ENCODE measurements around the gene ECM2.

- no peak for TF ChIP-seq CTCF (IDR thresholded peaks at IDR 0.05)
- TF ChIP-seq POLR2AphosphoS5 (IDR thresholded peaks at IDR 0.05): no peak
Observed at GRCh38 chr9:92474587-92474986, 61.2 kb downstream of the ECM2 start.
